ENCODE measurements around the gene B4GALNT3.

B4GALNT3 gene

DNA sequence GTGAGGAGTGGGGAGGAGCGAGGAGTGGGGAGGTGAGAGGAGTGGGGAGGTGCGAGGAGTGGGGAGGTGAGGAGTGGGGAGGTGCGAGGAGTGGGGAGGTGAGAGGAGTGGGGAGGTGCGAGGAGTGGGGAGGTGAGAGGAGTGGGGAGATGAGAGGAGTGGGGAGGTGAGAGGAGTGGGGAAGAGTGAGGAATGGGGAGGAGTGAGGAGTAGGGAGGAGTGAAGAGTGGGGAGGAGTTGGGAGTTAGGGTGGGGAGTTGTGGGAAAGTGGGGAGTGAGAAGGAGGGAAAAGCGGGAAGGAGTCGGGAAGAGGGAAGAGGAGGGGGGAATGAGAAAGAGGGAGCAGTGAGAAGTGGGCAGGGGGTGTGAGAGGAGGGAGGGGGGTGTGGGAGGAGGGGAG is 86.1 kb downstream of the B4GALNT3 start:
- no peak overlapping the region for H2AK5ac ChIP-seq (ENCODE audit: low read length, severe bottlenecking)
- H2BK5ac ChIP-seq (ENCODE audit: low read depth, low read length, poor library complexity, severe bottlenecking), result no peak overlapping the region
- no peak overlapping the region for H4K91ac ChIP-seq (ENCODE audit: low read length)
- no peaks in the 10 kb centered on the region for H3K36me3 ChIP-seq (ENCODE audit: control insufficient read depth in 1 of 2, insufficient read depth in 2 of 2, low read depth in 1 of 2, low read length in 2 of 2)
- H2BK12ac ChIP-seq (ENCODE audit: low read length in 2 of 2), result no peak overlapping the region
- no peak overlapping the region for H3K23ac ChIP-seq (ENCODE audit: low read length in 2 of 2)
- no peaks in the 10 kb centered on the region for H3K9me3 ChIP-seq (ENCODE audit: control insufficient read depth, low read length)
- H3K4ac ChIP-seq (ENCODE audit: low read depth in 1 of 2, low read length in 2 of 2), result no peak overlapping the region
- no peak overlapping the region for H2BK120ac ChIP-seq (ENCODE audit: low read depth, low read length)
- no peak overlapping the region for H2BK15ac ChIP-seq (ENCODE audit: low read depth, poor library complexity, severe bottlenecking)
- 82% methylated on average over 6 of the region's 6 CpGs for WGBS
- no peaks in the 10 kb centered on the region for H3K79me1 ChIP-seq (replicated peaks; ENCODE audit: low read length, poor library complexity, severe bottlenecking)
- H3K27ac ChIP-seq (ENCODE audit: low read length, poor library complexity, severe bottlenecking), result no peak overlapping the region
- DNase-seq, result no peak
- peaks cover 6% of the 10 kb centered on the region for H3K4me1 ChIP-seq (ENCODE audit: control insufficient read depth, insufficient read depth, low read depth, low read length)
- H3K14ac ChIP-seq (ENCODE audit: low read length in 2 of 2), result no peak overlapping the region
- H3K4me2 ChIP-seq (ENCODE audit: low read length, poor library complexity, severe bottlenecking), result no peak overlapping the region
- no peak overlapping the region for H4K8ac ChIP-seq (ENCODE audit: low read length)
- H3K18ac ChIP-seq (ENCODE audit: low read depth in 1 of 2, low read length in 2 of 2), result no peak overlapping the region
- H3K9ac ChIP-seq (ENCODE audit: low read length), result no peak overlapping the region
- no peak overlapping the region for H3K4me3 ChIP-seq (ENCODE audit: insufficient read depth in 1 of 2, low read depth in 1 of 2, low read length in 2 of 2)
- H3K27me3 ChIP-seq (ENCODE audit: control insufficient read depth in 1 of 2, insufficient read depth in 1 of 2, low read length in 2 of 2), result peaks cover 25 to 67% of the 10 kb centered on the region in 2 experiments
- H2AFZ ChIP-seq (ENCODE audit: low read depth, low read length), result no peak overlapping the region

- H3K4me1 ChIP-seq (ENCODE audit: control insufficient read depth, insufficient read depth, low read depth, low read length), result peaks cover 6% of the 10 kb centered on the region
- no peaks in the 10 kb centered on the region for H3K36me3 ChIP-seq (ENCODE audit: control insufficient read depth in 1 of 2, insufficient read depth in 2 of 2, low read depth in 1 of 2, low read length in 2 of 2)
- no peak overlapping the region for H4K8ac ChIP-seq (ENCODE audit: low read length)
- H2AFZ ChIP-seq (ENCODE audit: low read depth, low read length), result no peak overlapping the region
- H3K27me3 ChIP-seq (ENCODE audit: control insufficient read depth in 1 of 2, insufficient read depth in 1 of 2, low read length in 2 of 2), result peaks cover 31 to 73% of the 10 kb centered on the region in 2 experiments
- no peaks in the 10 kb centered on the region for H3K9me3 ChIP-seq (ENCODE audit: control insufficient read depth, low read length)
- no peaks in the 10 kb centered on the region for H3K79me1 ChIP-seq (replicated peaks; ENCODE audit: low read length, poor library complexity, severe bottlenecking)
- no peak overlapping the region for H3K4ac ChIP-seq (ENCODE audit: low read depth in 1 of 2, low read length in 2 of 2)
- H3K23ac ChIP-seq (ENCODE audit: low read length in 2 of 2), result no peak overlapping the region
- 83% methylated on average over 36 of the region's 41 CpGs for WGBS
- no peak for DNase-seq
- H2BK15ac ChIP-seq (ENCODE audit: low read depth, poor library complexity, severe bottlenecking), result no peak overlapping the region
- no peak overlapping the region for H4K91ac ChIP-seq (ENCODE audit: low read length)
- no peak overlapping the region for H2BK120ac ChIP-seq (ENCODE audit: low read depth, low read length)
- H3K14ac ChIP-seq (ENCODE audit: low read length in 2 of 2), result no peak overlapping the region
- no peak overlapping the region for H3K9ac ChIP-seq (ENCODE audit: low read length)
- H3K4me3 ChIP-seq (ENCODE audit: insufficient read depth in 1 of 2, low read depth in 1 of 2, low read length in 2 of 2), result no peak overlapping the region
- no peak overlapping the region for H3K18ac ChIP-seq (ENCODE audit: low read depth in 1 of 2, low read length in 2 of 2)
- no peak overlapping the region for H2AK5ac ChIP-seq (ENCODE audit: low read length, severe bottlenecking)
- H2BK5ac ChIP-seq (ENCODE audit: low read depth, low read length, poor library complexity, severe bottlenecking), result no peak overlapping the region
- peak overlapping the region in 1 of 2 experiments; percentile 95 for H2BK12ac ChIP-seq (ENCODE audit: low read length in 2 of 2)
- peak overlapping the region; percentile 38 for H3K4me2 ChIP-seq (ENCODE audit: low read length, poor library complexity, severe bottlenecking)
- H3K27ac ChIP-seq (ENCODE audit: low read length, poor library complexity, severe bottlenecking), result no peak overlapping the region
These were observed 86.7 kb downstream of the B4GALNT3 start for GRCh38 chr12:546265-546919.

DNA sequence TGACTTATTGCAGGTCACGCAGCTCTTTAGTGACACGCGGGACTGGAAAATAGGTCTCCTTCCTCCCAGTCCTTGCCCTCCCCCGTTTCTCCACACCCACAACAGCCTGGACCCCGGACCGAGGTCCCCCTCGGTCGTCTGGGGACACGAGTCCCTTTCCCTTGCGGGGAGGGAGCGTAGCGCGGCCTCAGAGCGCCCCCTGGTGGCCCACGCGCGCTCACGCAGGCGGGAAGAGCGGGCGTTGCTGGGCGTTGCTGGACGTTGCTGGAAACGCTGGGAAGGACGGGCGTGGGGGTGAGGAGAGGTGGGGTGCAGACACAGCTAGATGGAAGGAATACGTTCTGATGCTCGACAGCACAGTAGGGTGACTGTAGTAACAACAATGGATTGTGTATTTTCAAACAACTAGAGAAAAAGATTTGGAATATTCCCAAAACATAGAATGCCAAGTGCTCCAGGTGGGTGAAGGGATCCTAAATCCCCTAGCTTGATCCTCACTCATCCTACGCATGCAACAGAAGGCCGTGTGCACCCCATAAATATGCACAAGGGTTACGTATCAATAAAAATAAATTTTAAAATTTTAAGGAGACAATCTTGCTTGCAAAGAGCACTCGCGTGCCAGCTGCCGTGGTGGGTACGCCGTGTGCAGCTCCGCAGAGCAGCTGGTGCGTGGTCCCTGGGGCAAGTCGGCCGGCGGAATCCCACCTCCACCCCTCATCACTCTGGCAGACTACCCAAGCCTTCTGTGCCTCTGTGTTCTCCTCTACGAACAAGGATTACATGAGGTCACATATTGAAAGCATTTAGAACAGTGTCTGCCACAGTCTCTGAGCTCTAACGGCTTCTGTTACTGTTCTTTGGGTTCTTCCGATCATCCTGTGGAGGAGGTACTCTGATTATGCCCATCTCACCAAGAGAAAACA is 87.4 kb downstream of the B4GALNT3 start:
- no peak overlapping the region for H2AFZ ChIP-seq (ENCODE audit: low read depth, low read length)
- DNase-seq, result peak; percentile 52
- H3K9ac ChIP-seq (ENCODE audit: low read length), result no peak overlapping the region
- H2BK5ac ChIP-seq (ENCODE audit: low read depth, low read length, poor library complexity, severe bottlenecking), result no peak overlapping the region
- no peak overlapping the region for H3K27ac ChIP-seq (ENCODE audit: low read length, poor library complexity, severe bottlenecking)
- no peak overlapping the region for H3K23ac ChIP-seq (ENCODE audit: low read length in 2 of 2)
- H2AK5ac ChIP-seq (ENCODE audit: low read length, severe bottlenecking), result no peak overlapping the region
- H3K18ac ChIP-seq (ENCODE audit: low read depth in 1 of 2, low read length in 2 of 2), result no peak overlapping the region
- H2BK15ac ChIP-seq (ENCODE audit: low read depth, poor library complexity, severe bottlenecking), result no peak overlapping the region
- H3K27me3 ChIP-seq (ENCODE audit: control insufficient read depth in 1 of 2, insufficient read depth in 1 of 2, low read length in 2 of 2), result peaks cover 39 to 79% of the 10 kb centered on the region in 2 experiments
- H3K14ac ChIP-seq (ENCODE audit: low read length in 2 of 2), result no peak overlapping the region
- H4K91ac ChIP-seq (ENCODE audit: low read length), result no peak overlapping the region
- no peaks in the 10 kb centered on the region for H3K9me3 ChIP-seq (ENCODE audit: control insufficient read depth, low read length)
- no peak overlapping the region for H3K4ac ChIP-seq (ENCODE audit: low read depth in 1 of 2, low read length in 2 of 2)
- WGBS, result 35% methylated on average over 41 of the region's 44 CpGs
- H3K79me1 ChIP-seq (replicated peaks; ENCODE audit: low read length, poor library complexity, severe bottlenecking), result no peaks in the 10 kb centered on the region
- peak overlapping the region; percentile 38 for H3K4me2 ChIP-seq (ENCODE audit: low read length, poor library complexity, severe bottlenecking)
- H3K36me3 ChIP-seq (ENCODE audit: control insufficient read depth in 1 of 2, insufficient read depth in 2 of 2, low read depth in 1 of 2, low read length in 2 of 2), result no peaks in the 10 kb centered on the region
- H4K8ac ChIP-seq (ENCODE audit: low read length), result no peak overlapping the region
- peak overlapping the region in 1 of 2 experiments; percentile 70 for H3K4me3 ChIP-seq (ENCODE audit: insufficient read depth in 1 of 2, low read depth in 1 of 2, low read length in 2 of 2)
- peaks cover 5% of the 10 kb centered on the region for H3K4me1 ChIP-seq (ENCODE audit: control insufficient read depth, insufficient read depth, low read depth, low read length)
- H2BK120ac ChIP-seq (ENCODE audit: low read depth, low read length), result no peak overlapping the region
- peak overlapping the region in 1 of 2 experiments; percentile 95 for H2BK12ac ChIP-seq (ENCODE audit: low read length in 2 of 2)

GRCh38 chr12:547883-548470 is 88.2 kb downstream of the B4GALNT3 start:
- no peak for DNase-seq
- no peaks in the 10 kb centered on the region for H3K79me1 ChIP-seq (replicated peaks; ENCODE audit: low read length, poor library complexity, severe bottlenecking)
- peaks cover 43 to 82% of the 10 kb centered on the region in 2 experiments for H3K27me3 ChIP-seq (ENCODE audit: control insufficient read depth in 1 of 2, insufficient read depth in 1 of 2, low read length in 2 of 2)
- no peak overlapping the region for H4K8ac ChIP-seq (ENCODE audit: low read length)
- no peak overlapping the region for H4K91ac ChIP-seq (ENCODE audit: low read length)
- H3K4me1 ChIP-seq (ENCODE audit: control insufficient read depth, insufficient read depth, low read depth, low read length), result peaks cover 5% of the 10 kb centered on the region
- no peak overlapping the region for H3K4ac ChIP-seq (ENCODE audit: low read depth in 1 of 2, low read length in 2 of 2)
- H2AFZ ChIP-seq (ENCODE audit: low read depth, low read length), result no peak overlapping the region
- H3K9me3 ChIP-seq (ENCODE audit: control insufficient read depth, low read length), result no peaks in the 10 kb centered on the region
- H3K27ac ChIP-seq (ENCODE audit: low read length, poor library complexity, severe bottlenecking), result no peak overlapping the region
- no peak overlapping the region for H2BK5ac ChIP-seq (ENCODE audit: low read depth, low read length, poor library complexity, severe bottlenecking)
- 78% methylated on average over 10 of the region's 13 CpGs for WGBS
- H3K9ac ChIP-seq (ENCODE audit: low read length), result no peak overlapping the region
- no peak overlapping the region for H3K4me2 ChIP-seq (ENCODE audit: low read length, poor library complexity, severe bottlenecking)
- no peak overlapping the region for H2BK15ac ChIP-seq (ENCODE audit: low read depth, poor library complexity, severe bottlenecking)
- H2BK12ac ChIP-seq (ENCODE audit: low read length in 2 of 2), result no peak overlapping the region
- no peak overlapping the region for H3K23ac ChIP-seq (ENCODE audit: low read length in 2 of 2)
- H3K14ac ChIP-seq (ENCODE audit: low read length in 2 of 2), result no peak overlapping the region
- H3K4me3 ChIP-seq (ENCODE audit: insufficient read depth in 1 of 2, low read depth in 1 of 2, low read length in 2 of 2), result peak overlapping the region in 1 of 2 experiments; percentile 70
- H3K18ac ChIP-seq (ENCODE audit: low read depth in 1 of 2, low read length in 2 of 2), result no peak overlapping the region
- H2BK120ac ChIP-seq (ENCODE audit: low read depth, low read length), result no peak overlapping the region
- no peak overlapping the region for H2AK5ac ChIP-seq (ENCODE audit: low read length, severe bottlenecking)
- H3K36me3 ChIP-seq (ENCODE audit: control insufficient read depth in 1 of 2, insufficient read depth in 2 of 2, low read depth in 1 of 2, low read length in 2 of 2), result no peaks in the 10 kb centered on the region

Measured in mesenchymal stem cell (in vitro differentiated cells and primary cell).